K562 (cell line): ENCODE data around the gene KRTAP4-3. TPM values are rescaled to one million over a fixed set of nuclear protein-coding genes. Genes with fewer than 3 reads are reported as not detected.
"Not testable (repeated sequence)": the region's sequence is repeated elsewhere in the genome, so short reads cannot be mapped to it uniquely, and the experiment has no call there.

Experiments used
- ATAC-seq: fragments of 200-7000 bp; cut with Tn5 transposase; 3 replicates; pipeline ENCODE4 v1.9.1; 2020; ENCODE audit warnings: moderate library complexity
- BruUV-seq: library from RNA; stranded (reverse); fragments of 400-500 nt; replicated peaks from 2 replicates; lab custom pipeline; 2021; lab: Mats Ljungman, UMichigan
- CTCF ChIA-PET: fragments of 300-600 bp; formaldehyde crosslinking; extraction: SDS; loops from one replicate; lab custom pipeline; 2021; ENCODE audit warnings: low intra/inter-chr PET ratio; lab: Yijun Ruan, JAX
- POLR2A ChIA-PET: fragments of 300-600, 350-650 bp; sonication (Branson Sonifier 250); formaldehyde crosslinking; extraction: SDS; loops from one replicate; lab custom pipeline; 2021; ENCODE audit warnings: antibody characterized with exemption, inconsistent platforms; lab: Yijun Ruan, JAX
- DNase-seq, 4 experiments: peaks; one replicate each; pipeline versions ENCODE4 v3.0.0 to v3.0.0-alpha.2; 2011 to 2018; ENCODE audit warnings: low spot score in 3 of 4, mixed read lengths in 3 of 4; ENCODE audit errors: extremely low read depth in 1 of 4
- FAIRE-seq: peaks from 2 replicates; lab custom pipeline; 2011; peaks lifted over from hg19 to GRCh38; lab: Jason Lieb, UNC
- H2AFZ ChIP-seq: 2 replicates; pipeline ENCODE4 v1.6.0; 2011; ENCODE audit warnings: low read depth, low read length, control low read depth, inconsistent platforms
- H3K27ac ChIP-seq: fragments of 200-600 bp; 3 replicates; pipeline ENCODE4 v1.8.0; 2011; ENCODE audit warnings: low read depth, mild to moderate bottlenecking, control low read depth, inconsistent platforms, low read length, moderate library complexity, mixed read lengths; ENCODE audit errors: extremely low read depth
- H3K27me3 ChIP-seq, 2 experiments: fragments of 300-600 bp in 1 of 2; 2 replicates in 1 of 2; 3 replicates in 1 of 2; pipeline versions ENCODE4 v1.6.0 to v1.8.0; 2011; ENCODE audit warnings: inconsistent platforms in 2 of 2, low read length in 2 of 2, mild to moderate bottlenecking in 1 of 2, mixed read lengths in 1 of 2, moderate library complexity in 1 of 2; ENCODE audit not compliant: control insufficient read depth in 2 of 2, insufficient read depth in 2 of 2
- H3K36me3 ChIP-seq: fragments of 300-600 bp; 3 replicates; pipeline ENCODE4 v1.8.0; 2011; ENCODE audit warnings: mild to moderate bottlenecking, low read length, inconsistent platforms; ENCODE audit not compliant: control insufficient read depth, insufficient read depth
- H3K4me1 ChIP-seq, 2 experiments: fragments of 200-600 bp in 1 of 2; replicated peaks in 1 of 2; 2 replicates in 1 of 2; 3 replicates in 1 of 2; pipeline versions ENCODE4 v1.5.1 to v1.8.0; 2011; ENCODE audit warnings: inconsistent platforms in 2 of 2, low read length in 2 of 2, mild to moderate bottlenecking in 1 of 2, mixed read lengths in 1 of 2, moderate library complexity in 1 of 2; ENCODE audit not compliant: control insufficient read depth in 2 of 2, insufficient read depth in 2 of 2
- H3K4me2 ChIP-seq: 2 replicates; pipeline ENCODE4 v1.6.1; 2011; ENCODE audit warnings: low read length, control low read depth, inconsistent platforms, mixed read lengths; ENCODE audit not compliant: insufficient read depth
- H3K4me3 ChIP-seq: fragments of 200-600 bp; sonication (generic), shearing (Covaris generic); 2 replicates; pipeline ENCODE4 v1.5.1; 2016; ENCODE audit warnings: control low read depth, inconsistent platforms
- H3K79me2 ChIP-seq: fragments of 200-600 bp; 3 replicates; pipeline ENCODE4 v1.8.0; 2011; ENCODE audit warnings: low read length, inconsistent platforms; ENCODE audit not compliant: control insufficient read depth, insufficient read depth
- H3K9ac ChIP-seq, 2 experiments: 2 replicates each; pipeline versions ENCODE4 v1.6.0 to v1.6.1; 2011; ENCODE audit warnings: low read depth in 2 of 2, low read length in 2 of 2, control low read depth in 1 of 2, inconsistent platforms in 1 of 2, mild to moderate bottlenecking in 1 of 2, mixed read lengths in 1 of 2; ENCODE audit not compliant: insufficient read depth in 1 of 2
- H3K9me1 ChIP-seq: one replicate; pipeline ENCODE4 v1.6.0; 2011; ENCODE audit warnings: inconsistent platforms, mild to moderate bottlenecking, low read length, moderate library complexity; ENCODE audit not compliant: control insufficient read depth, insufficient read depth
- H3K9me3 ChIP-seq: replicated peaks from 2 replicates; pipeline ENCODE4 v1.5.1; 2011; ENCODE audit warnings: low read depth, low read length, inconsistent platforms; ENCODE audit not compliant: control insufficient read depth, insufficient read depth
- H4K20me1 ChIP-seq: replicated peaks from 2 replicates; pipeline ENCODE4 v1.6.1; 2011; ENCODE audit warnings: low read length, inconsistent platforms, mixed read lengths; ENCODE audit not compliant: control insufficient read depth, insufficient read depth
- BRF2 ChIP-seq: IDR thresholded peaks from 3 replicates; pipeline ENCODE4 v1.6.1; 2011; ENCODE audit warnings: borderline replicate concordance, mild to moderate bottlenecking; ENCODE audit not compliant: insufficient read length, insufficient read depth
- EP300 ChIP-seq: IDR thresholded peaks from 2 replicates; pipeline ENCODE4 v1.6.1; 2012; ENCODE audit warnings: low read length, improper control_type of control experiment
- NELFE ChIP-seq: IDR thresholded peaks from 2 replicates; pipeline ENCODE4 v1.6.1; 2011; ENCODE audit warnings: mild to moderate bottlenecking; ENCODE audit not compliant: insufficient read depth, insufficient read length
- NFE2L1 ChIP-seq: fragments of 450-650 bp; IDR thresholded peaks from 2 replicates; pipeline ENCODE4 v1.6.1; 2016; ENCODE audit warnings: missing genetic modification characterization, low read depth, mild to moderate bottlenecking, missing compliant biosample characterization, moderate library complexity, borderline replicate concordance
- RBM22 ChIP-seq: fragments of 200-400 bp; formaldehyde crosslinking; IDR thresholded peaks from 2 replicates; pipeline ENCODE4 v1.6.1; 2018; ENCODE audit warnings: low read length, low read depth; ENCODE audit not compliant: poor library complexity, severe bottlenecking
- SUPT5H ChIP-seq: fragments of 450-650 bp; IDR thresholded peaks from 2 replicates; pipeline ENCODE4 v1.6.1; 2016
- YBX1 ChIP-seq: fragments of 450-650 bp; IDR thresholded peaks from 2 replicates; pipeline ENCODE4 v1.7.1; 2016; ENCODE audit warnings: mild to moderate bottlenecking
- ZNF121 ChIP-seq: sonication (generic); formaldehyde crosslinking; conservative IDR thresholded peaks from 2 replicates; pipeline ENCODE4 v1.8.0; 2022; ENCODE audit warnings: missing genetic modification reagents
- ZNF124 ChIP-seq: sonication (generic); formaldehyde crosslinking; IDR thresholded peaks from 2 replicates; pipeline ENCODE4 v1.8.1; 2022; ENCODE audit warnings: missing genetic modification reagents
- ZNF592 ChIP-seq: fragments of 450-650 bp; IDR thresholded peaks from 2 replicates; pipeline ENCODE4 v1.6.1; 2017; ENCODE audit warnings: antibody characterized with exemption, mild to moderate bottlenecking
- WGBS: fragments of 100-300 bp; shearing (Covaris generic); methylation state at CpG from one replicate; pipeline ENCODE4 v1.1.6; 2016; ENCODE audit warnings: low coverage, mixed read lengths; ENCODE audit not compliant: insufficient coverage; ENCODE audit errors: missing lambda C conversion rate; 5-methylcytosine and 5-hydroxymethylcytosine counted together
- in situ Hi-C: fragments of 300-500 bp; cut with MboI; formaldehyde crosslinking; loops from 4 replicates; pipeline ENCODE4 v1.15.0; 2018; ENCODE audit warnings: inconsistent platforms, mixed read lengths
- intact Hi-C: fragments of 100-400 bp; cut with micrococcal nuclease; formaldehyde crosslinking; loops from 2 replicates; pipeline ENCODE4 v1.14.2; 2022
- polyA plus RNA-seq, 8 experiments: library from polyadenylated mRNA; depleted of rRNA in 4 of 8; stranded (reverse) in 5 of 8; unstranded in 3 of 8; fragments of >200 nt; fragmentation: Nextera tagmentation in 2 of 8; fragmentation: Illumina TruSeq in 1 of 8; extraction: Ambion mirVana in 2 of 8; extraction: Trizol in 1 of 8; gene quantifications; 2 replicates each; pipeline versions ENCODE4 v1.2.1 to v1.2.3, GENCODE V29; 2011 to 2014; ENCODE audit warnings: inconsistent platforms in 1 of 8, missing spikeins in 1 of 8
- total RNA-seq, 7 experiments: library from RNA; depleted of rRNA in 6 of 7; stranded (reverse); fragments of >200 nt in 6 of 7; fragmentation: Illumina TruSeq in 2 of 7; extraction: Trizol in 2 of 7; gene quantifications; 2 replicates each; pipeline versions ENCODE4 v1.2.1 to v1.2.3, GENCODE V29; 2011 to 2021; ENCODE audit warnings: low replicate concordance in 1 of 7

KRTAP4-3 gene
- total and polyA plus RNA-seq, 9 of the 15 experiments (the other 6 are each of a cell fraction or from before 2014, with no cell fraction given) = not detected

- no peak for TF ChIP-seq ZNF592
- TF ChIP-seq BRF2 = no peak
- TF ChIP-seq NFE2L1 (tag) = no peak
- no peak for TF ChIP-seq SUPT5H
- TF ChIP-seq ZNF124 = no peak
- TF ChIP-seq ZNF121 (CRISPR knock-in tag) = no peak
- no peak for TF ChIP-seq EP300
- no peak for TF ChIP-seq NELFE
- no peak for TF ChIP-seq YBX1
- TF ChIP-seq RBM22 = no peak
Observed at GRCh38 chr17:41160648-41161047, 7.4 kb downstream of the KRTAP4-3 start, which contains the start of gene KRTAP4-4 (continued).

GRCh38 chr17:41160190-41160589, 7.8 kb downstream of the KRTAP4-3 start:
- POLR2A ChIA-PET, DNase-seq, H3K4me1 ChIP-seq, H3K27me3 ChIP-seq, BruUV-seq, H3K9me1 ChIP-seq, H3K4me3 ChIP-seq, H3K27ac ChIP-seq, ATAC-seq, in situ Hi-C loops, H3K36me3 ChIP-seq, H3K9ac ChIP-seq, H3K9me3 ChIP-seq, CTCF ChIA-PET, intact Hi-C loops, H2AFZ ChIP-seq, FAIRE-seq, H4K20me1 ChIP-seq, H3K4me2 ChIP-seq, H3K79me2 ChIP-seq: not testable (repeated sequence)
- WGBS = 5% methylated on average over 2 of the region's 3 CpGs
